GM18907 (cell line): ENCODE measurements around the gene LRRC75A.
"Not testable (repeated sequence)": the region's sequence is repeated elsewhere in the genome, so short reads cannot be mapped to it uniquely, and the experiment has no call there.

Source experiments
- ATAC-seq: cut with Tn5 transposase; IDR thresholded peaks from one replicate; pipeline ENCODE4 v1.9.1; 2021; ENCODE audit warnings: mild to moderate bottlenecking, moderate library complexity; ENCODE audit not compliant: unreplicated experiment

The LRRC75A gene, protein sequence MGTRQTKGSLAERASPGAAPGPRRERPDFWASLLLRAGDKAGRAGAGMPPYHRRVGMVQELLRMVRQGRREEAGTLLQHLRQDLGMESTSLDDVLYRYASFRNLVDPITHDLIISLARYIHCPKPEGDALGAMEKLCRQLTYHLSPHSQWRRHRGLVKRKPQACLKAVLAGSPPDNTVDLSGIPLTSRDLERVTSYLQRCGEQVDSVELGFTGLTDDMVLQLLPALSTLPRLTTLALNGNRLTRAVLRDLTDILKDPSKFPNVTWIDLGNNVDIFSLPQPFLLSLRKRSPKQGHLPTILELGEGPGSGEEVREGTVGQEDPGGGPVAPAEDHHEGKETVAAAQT

DNA sequence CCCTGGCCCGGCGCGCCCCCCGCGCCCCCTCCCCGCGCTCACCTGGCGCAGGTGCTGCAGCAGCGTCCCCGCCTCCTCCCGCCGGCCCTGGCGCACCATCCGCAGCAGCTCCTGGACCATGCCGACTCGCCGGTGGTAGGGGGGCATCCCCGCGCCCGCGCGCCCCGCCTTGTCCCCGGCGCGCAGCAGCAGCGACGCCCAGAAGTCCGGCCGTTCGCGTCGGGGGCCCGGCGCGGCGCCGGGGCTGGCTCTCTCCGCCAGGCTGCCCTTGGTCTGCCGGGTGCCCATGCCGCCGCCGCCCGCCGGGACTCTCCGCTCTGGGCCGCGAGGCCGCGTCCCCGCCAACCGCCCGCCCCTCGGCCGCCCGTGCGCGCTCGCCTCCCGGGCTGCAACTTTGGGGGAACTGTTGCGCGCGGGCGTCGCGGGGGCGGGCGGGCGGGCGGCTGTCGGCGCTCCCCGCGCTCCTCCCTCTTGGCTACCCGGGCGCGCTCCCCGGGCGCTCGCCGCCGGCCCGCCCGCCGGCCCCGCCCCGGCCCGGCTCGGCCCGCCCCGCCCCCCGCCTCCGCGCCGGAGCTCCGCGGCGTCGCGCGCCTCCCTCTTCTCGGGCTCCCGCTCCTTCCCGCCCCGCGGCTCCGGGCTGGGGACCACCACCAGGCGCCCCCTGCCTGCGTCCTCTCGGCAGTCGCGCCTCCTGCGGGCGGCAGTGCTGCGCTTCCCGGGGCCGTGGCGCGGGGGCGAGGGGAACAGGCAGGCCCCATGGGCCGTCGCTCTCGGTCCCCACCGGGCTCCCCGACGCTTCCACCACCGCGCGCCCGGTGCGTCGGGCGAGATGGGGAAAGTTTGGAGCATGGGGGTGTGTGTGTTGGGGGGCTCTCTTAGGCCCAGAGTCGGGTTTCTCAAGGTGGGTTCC is at the start of gene LRRC75A:
TSS of gene LRRC75A (minus strand) at position 491 of the 910 bp plus-strand sequence. CDS start at position 288, 203 bp downstream.
- ATAC-seq = no peak

DNA sequence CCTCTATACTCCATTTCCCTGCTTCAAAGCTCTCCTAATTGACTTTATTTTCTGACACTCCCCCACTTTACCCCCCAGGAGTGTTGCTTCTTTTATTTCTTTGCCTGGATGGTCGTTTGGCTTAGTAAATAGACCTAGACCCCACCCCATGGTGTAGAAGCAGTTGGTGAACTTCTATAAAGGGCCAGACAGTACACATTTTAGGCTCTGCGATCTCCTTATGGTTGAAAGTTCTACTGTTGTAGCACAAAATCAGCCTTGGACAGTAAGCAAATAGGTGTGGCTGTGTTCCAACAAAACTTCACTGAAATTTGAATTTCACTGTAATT is 45.1 kb upstream of the LRRC75A start:
- no peak for ATAC-seq

DNA sequence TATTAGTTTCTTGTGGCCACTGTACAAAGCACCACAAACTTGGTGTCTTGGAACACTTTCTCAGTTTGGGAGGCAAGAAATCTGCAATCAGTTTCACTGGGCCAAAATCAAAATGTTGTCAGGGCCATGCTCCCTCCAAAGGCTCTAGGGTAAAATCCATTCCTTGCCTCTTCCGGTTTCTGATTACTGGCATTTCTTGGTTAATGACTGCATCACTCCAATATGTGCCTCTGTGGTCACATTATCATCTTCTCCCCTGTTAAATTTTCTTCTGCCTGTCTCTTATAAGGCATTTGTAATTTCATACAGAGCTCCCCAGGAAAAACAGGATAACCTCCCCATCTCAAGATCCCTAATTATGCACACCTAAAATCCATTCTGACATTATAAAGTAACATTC is 42.2 kb upstream of the LRRC75A start:
- no peak for ATAC-seq

- no peak for ATAC-seq
These were observed 37.9 kb upstream of the LRRC75A start for GRCh38 chr17:16529906-16530305.

- ATAC-seq = no peak
These were observed 35.3 kb upstream of the LRRC75A start for GRCh38 chr17:16527298-16527697.

- not testable (repeated sequence) for ATAC-seq
These were observed 33.6 kb upstream of the LRRC75A start for GRCh38 chr17:16525556-16525955.

GRCh38 chr17:16521070-16521727 is 29.2 kb upstream of the LRRC75A start:
- peak; percentile 82 for ATAC-seq

DNA sequence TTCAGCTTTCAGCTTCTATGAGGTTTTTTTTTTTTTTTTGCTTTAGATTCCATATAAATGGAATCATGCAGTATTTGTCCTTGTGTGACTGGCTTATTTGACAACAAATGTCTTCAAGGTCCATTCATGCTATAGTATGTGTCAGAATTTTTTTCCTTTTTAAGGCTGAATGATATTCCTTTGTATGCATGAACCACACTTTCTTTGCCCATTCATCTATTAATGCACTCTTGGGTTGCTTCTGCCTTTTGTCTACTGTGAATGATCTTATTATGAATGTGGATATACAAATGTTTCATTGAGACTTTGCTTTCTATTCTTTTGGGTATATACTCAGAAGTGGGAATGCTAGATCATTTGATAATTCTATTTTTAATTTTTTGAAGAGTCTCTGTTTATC is 27.0 kb upstream of the LRRC75A start:
- no peak for ATAC-seq

- no peak for ATAC-seq
These were observed 25.5 kb upstream of the LRRC75A start for GRCh38 chr17:16517477-16517876.

DNA sequence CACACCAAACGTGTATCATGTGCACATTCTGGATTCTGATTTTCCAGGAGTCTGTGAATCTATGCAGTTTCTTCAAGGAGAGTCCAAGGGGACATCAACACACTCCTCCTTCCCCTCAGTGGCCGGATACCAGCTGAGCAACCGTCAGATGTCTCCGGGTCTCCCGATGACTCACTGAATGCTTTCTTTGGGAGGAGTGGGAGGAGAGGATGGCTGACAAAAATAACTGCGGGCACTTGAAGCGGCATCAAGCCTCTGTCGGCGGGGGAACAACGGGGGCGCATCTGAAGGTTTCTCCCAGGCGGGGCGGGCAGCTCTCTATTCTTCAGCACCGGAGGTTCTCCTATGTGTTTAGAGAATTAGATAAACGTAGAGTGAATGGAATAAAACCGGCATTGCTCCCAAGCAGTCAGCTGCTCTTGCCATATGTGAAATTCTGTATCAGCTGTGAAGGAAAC is 24.6 kb upstream of the LRRC75A start:
- ATAC-seq = no peak

DNA sequence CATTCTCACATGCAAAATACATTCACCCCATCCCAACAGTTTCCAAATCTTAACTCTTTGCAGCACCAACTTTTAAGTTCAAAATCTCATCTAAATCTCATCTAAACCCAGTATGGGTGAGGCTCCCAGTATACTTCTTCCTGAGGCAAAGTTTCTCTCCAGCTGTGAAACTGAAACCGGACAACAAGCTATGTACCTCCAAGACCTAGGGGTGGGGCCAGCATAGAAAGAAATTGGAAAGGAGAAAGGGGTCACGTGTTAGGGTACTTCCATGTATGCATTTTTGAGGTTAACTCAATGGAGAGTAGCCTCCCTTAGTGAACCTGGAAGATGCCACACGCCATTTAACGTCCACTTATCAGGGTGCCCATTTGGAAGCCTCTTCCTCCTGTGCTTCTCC is 23.9 kb upstream of the LRRC75A start:
- ATAC-seq = no peak

DNA sequence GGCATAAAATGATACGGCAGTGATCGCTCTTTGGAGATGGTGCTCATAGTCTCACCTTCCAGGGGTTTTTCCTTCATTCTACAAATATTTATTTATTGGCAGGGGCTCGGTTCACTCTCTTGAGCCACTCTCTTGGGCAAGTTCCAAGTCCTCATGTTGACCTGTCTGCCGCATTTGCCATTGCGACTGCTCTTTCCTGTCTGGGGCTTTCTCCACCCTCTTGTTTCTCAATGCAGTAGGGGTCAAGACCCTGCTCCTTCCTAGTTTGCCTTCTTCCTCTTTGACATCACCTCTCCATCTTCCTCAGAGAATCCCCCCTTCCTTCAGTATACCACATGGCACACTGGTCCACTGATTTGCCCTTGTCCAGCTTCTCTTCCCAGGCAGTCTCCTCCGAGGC is 21.9 kb upstream of the LRRC75A start:
- ATAC-seq = no peak

- no peak for ATAC-seq
These were observed 20.0 kb upstream of the LRRC75A start for GRCh38 chr17:16512011-16512410.

GRCh38 chr17:16511593-16511992 is 19.6 kb upstream of the LRRC75A start:
- no peak for ATAC-seq

- ATAC-seq = no peak
These were observed 16.0 kb upstream of the LRRC75A start for GRCh38 chr17:16507918-16508533.

DNA sequence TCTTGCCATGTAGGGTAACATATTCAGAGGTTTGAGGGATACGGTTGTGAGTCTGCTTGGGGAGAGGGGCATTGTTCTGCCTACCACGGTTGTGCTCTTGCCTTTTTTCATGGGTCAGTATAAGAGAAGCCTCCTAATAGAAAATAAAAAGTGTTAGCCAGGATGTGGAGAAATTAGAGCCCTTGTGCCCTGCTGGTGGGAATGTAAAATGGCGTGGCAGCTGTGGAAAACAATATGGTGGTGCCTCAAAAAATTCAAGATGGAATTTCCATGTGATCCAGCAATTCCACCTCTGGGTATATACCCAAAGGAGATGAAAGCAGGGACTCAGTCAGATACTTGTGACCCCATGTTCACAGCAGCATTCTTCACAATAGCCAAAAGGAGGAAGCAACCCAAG is 14.2 kb upstream of the LRRC75A start:
- no peak for ATAC-seq

GRCh38 chr17:16504984-16505383 is 13.0 kb upstream of the LRRC75A start:
- ATAC-seq = no peak

- no peak for ATAC-seq
These were observed 5.0 kb upstream of the LRRC75A start for GRCh38 chr17:16496820-16497489.

- ATAC-seq = no peak
These were observed 4.2 kb upstream of the LRRC75A start for GRCh38 chr17:16495980-16496819.

DNA sequence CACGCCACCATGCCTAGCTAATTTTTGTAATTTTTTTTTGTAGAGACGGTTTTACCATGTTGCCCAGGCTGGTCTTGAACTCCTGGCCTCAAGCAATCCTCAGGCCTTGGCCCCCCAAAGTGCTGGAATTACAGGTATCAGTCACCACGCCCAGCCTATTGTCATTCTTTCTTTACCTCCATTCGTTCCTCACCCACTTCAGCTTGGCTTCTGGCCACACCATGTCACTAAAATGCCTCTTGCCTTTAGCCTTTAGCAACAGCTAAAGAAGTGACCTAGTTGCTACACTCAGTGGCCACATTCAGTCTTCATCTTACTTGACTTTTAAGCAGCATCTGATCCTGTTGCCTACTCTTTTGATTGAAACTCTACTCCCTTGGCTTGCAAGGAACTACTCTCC is 3.6 kb upstream of the LRRC75A start:
- no peak for ATAC-seq
